HG03342 (cell line): ENCODE data around the gene ARL3.
"Not testable (repeated sequence)": the region's sequence is repeated elsewhere in the genome, so short reads cannot be mapped to it uniquely, and the experiment has no call there.

Experiments used
- ATAC-seq: cut with Tn5 transposase; IDR thresholded peaks from one replicate; pipeline ENCODE4 v1.9.1; 2021; ENCODE audit warnings: mild to moderate bottlenecking, moderate library complexity; ENCODE audit not compliant: unreplicated experiment

ARL3 gene

GRCh38 chr10:102705531-102705930 is 8.7 kb downstream of the ARL3 start:
- ATAC-seq = no peak

- ATAC-seq = no peak
Measured at GRCh38 chr10:102704915-102705314, 9.3 kb downstream of the ARL3 start.

GRCh38 chr10:102702742-102703141 is 11.5 kb downstream of the ARL3 start:
- no peak for ATAC-seq

GRCh38 chr10:102701796-102702195 is 12.4 kb downstream of the ARL3 start:
- no peak for ATAC-seq

GRCh38 chr10:102701272-102701671 is 12.9 kb downstream of the ARL3 start:
- no peak for ATAC-seq

GRCh38 chr10:102698894-102699293 is 15.3 kb downstream of the ARL3 start:
- no peak for ATAC-seq

GRCh38 chr10:102696736-102697135 is 17.5 kb downstream of the ARL3 start:
- no peak for ATAC-seq

- ATAC-seq = not testable (repeated sequence)
Measured at GRCh38 chr10:102695401-102695800, 18.8 kb downstream of the ARL3 start.

- no peak for ATAC-seq
Measured at GRCh38 chr10:102691285-102692066, 22.7 kb downstream of the ARL3 start.

- ATAC-seq = no peak
Measured at GRCh38 chr10:102683736-102684135, 30.5 kb downstream of the ARL3 start.

- ATAC-seq = no peak
Measured at GRCh38 chr10:102682981-102683380, 31.2 kb downstream of the ARL3 start.

- no peak for ATAC-seq
Measured at GRCh38 chr10:102682416-102682815, 31.8 kb downstream of the ARL3 start.

GRCh38 chr10:102681696-102682095 is 32.5 kb downstream of the ARL3 start:
- ATAC-seq = no peak

GRCh38 chr10:102679596-102679995 is 34.6 kb downstream of the ARL3 start:
- ATAC-seq = no peak

- ATAC-seq = no peak
Measured at GRCh38 chr10:102678842-102679289, 35.3 kb downstream of the ARL3 start.

- no peak for ATAC-seq
Measured at GRCh38 chr10:102678068-102678400, 36.2 kb downstream of the ARL3 start.

GRCh38 chr10:102677331-102678067 is 36.7 kb downstream of the ARL3 start:
- no peak for ATAC-seq

- ATAC-seq = no peak
Measured at GRCh38 chr10:102676534-102677315, 37.5 kb downstream of the ARL3 start.

GRCh38 chr10:102675666-102676533 is 38.3 kb downstream of the ARL3 start:
- no peak for ATAC-seq

- ATAC-seq = no peak
Measured at GRCh38 chr10:102675011-102675665, 39.1 kb downstream of the ARL3 start.
